ENCODE results near the gene CAST.

DNA sequence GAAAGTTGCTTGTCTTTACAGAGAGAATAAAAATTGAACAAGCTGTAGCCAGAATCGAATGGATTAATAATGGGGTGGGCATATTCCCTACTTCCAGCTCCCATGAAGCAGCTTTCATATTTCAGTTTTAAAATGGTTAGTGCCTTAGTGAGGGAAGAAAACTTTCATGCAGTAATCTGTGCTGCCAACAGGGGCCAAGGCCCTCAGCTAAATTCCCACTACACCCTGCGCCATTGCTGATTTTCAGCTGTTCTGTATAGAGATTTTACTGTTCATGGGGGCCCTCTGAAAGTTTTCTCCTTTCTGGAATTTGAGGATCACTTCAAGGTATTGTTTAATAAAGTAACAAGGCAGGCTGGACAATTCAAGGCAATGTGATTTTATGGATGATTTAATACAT, 58.2 kb downstream of the CAST start:
- no peak for TF ChIP-seq CTCF (IDR thresholded peaks at IDR 0.05; ENCODE audit: low read depth, low read length, poor library complexity, severe bottlenecking)
- TF ChIP-seq EZH2phosphoT487 (IDR thresholded peaks at IDR 0.05; ENCODE audit: borderline replicate concordance, low read length): no peak
